Left renal pelvis (tissue), 4 donors: ENCODE data around the gene MTR. TPM values are rescaled to one million over a fixed set of nuclear protein-coding genes. Genes with fewer than 3 reads are reported as not detected.

ENCODE experiments used
- DNase-seq, 4 donors: peaks; one replicate each; pipeline ENCODE4 v3.0.0-alpha.2; 2013; ENCODE audit warnings: low read depth in 4 of 4, low spot score in 3 of 4
- polyA plus RNA-seq, 4 donors: library from polyadenylated mRNA; unstranded; fragments of 120-200 nt; gene quantifications; one replicate each; pipeline ENCODE4 v1.2.1, GENCODE V29; 2013; ENCODE audit not compliant: insufficient read length in 4 of 4

MTR gene
- 10 to 100 TPM; 18.3 to 39.9 (median 36.7) TPM for polyA plus RNA-seq

DNA sequence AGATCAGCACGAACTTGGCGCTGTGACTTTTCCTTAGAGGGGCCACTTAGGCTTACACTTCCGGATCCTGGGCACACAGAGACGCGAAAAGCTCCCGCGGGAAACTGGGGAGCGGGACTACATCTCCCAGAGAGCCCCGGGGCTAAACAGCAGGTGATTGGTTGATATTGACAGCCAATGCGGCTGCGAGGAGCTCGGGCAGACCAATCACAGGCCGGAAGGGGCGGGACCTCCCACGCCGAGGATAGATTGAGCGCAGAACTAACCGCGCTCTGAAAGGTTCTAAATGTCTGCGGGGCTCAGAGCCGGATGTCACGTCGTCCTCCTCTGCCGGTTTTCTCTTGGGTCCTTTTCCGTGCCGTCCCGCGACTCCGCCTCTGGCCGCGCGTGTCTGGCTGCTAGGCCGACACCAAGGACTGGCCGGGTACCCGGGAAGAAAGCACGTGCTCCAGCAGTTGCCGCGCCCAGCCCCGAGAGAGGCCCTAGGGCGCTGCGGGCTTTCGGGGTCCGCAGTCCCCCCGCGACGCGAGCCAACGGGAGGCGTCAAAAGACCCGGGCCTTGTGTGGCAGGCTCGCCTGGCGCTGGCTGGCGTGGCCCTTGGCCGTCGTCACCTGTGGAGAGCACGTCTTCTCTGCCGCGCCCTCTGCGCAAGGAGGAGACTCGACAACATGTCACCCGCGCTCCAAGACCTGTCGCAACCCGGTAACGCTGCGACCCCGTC lies at the start of gene MTR:
Gene MTR (plus strand): TSS at position 258 of the 722 bp plus-strand sequence. CDS start 412 bp downstream, at position 670.
- DNase-seq, result peak; percentile 93 to 96 (median 94)

DNA sequence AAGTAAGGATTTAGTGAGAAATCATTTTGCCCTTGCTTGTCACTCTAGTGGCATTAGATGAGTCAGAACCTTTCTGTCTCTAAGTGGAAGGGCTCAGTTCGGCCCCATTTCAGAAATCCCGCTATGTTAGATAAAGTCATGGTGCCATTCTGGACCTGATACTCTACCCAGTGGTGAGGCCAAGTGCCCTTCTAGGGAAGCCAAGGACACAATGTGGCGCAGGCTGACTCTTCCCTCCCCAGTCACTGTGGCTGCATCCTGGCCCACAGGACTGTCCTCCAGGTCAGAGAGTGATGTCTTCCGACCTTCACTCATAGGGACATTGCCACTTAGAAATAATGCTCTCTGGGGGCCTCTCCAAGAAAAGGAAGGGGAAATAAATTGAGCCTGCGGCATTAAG lies 48.3 kb upstream of the MTR start:
- DNase-seq, result no peak

DNA sequence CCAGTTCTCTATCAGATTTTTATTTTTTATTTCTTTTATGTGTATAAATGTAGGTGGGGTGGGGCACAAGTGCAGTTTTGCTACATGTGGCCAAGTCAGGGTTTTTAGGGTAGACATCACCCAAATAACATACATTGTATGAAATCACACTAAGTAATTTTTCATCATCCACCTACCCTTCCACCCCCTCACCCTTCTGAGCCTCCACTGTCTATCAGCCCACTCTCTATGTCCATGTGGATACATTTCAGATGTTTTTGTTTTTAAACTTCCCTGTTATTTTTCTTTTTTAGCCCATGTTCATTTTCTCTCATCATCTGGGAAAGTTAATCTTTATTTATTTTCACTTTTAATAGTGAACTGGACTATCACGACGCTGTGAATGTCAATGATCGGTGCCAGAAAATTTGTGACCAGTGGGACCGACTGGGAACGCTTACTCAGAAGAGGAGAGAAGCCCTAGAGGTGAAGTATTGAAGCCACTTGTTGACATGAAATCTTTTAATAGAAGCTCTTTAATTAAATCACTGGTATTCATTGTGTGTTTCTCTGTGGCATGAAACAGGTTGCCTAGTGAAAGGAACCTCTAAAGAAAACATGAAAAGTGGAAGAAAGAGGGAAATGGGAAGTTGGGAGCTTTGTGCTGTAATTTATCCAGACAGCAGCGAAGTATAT lies 47.6 kb upstream of the MTR start:
- no peak for DNase-seq

DNA sequence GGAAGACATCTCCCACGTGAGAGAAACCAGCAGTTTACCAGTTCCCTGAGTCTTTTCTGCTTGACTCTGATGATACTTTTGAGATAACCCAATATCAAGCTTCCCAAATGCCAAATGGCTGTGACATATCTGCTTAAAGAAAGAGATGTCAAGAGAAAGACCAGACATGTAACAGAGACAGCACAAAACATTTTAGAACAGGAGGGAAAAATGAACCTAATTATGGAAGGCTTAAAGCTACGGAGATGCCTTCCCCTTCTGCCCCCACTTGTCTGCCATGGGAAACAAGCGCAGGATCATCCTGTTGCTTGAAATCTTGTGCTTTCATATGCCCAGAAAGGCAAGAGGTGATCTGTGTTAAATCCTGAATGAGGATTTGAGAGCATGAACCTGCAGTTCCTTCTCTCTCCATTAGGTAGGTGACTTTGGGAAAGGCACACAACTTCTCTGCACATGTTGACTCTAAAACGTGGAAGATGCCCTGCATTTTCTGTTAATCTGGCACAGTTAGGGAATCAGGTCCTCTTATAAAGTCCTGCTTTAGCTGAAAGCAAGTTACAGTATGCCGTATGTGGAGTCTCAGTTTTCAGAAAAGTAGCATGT lies 46.7 kb upstream of the MTR start:
- DNase-seq, result no peak

DNA sequence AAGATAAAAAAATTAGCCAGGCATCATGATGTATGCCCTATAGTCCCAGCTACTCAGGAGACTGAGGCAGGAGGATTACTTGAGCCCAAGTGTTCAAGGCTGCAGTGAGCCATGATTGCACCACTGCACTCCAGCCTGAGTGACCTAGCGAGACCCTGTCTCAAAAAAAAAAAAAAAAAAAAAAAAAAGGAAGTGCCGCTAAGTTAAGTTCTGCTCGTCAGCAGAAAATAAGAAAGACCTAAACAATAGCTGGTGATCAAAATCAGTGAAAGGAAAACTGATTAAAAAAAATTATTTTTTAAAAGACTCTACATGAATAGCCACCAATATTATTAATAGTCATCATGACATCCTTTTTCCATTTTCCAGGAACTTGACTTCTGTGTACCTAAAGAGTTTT lies 44.2 kb upstream of the MTR start:
- DNase-seq, result no peak

DNA sequence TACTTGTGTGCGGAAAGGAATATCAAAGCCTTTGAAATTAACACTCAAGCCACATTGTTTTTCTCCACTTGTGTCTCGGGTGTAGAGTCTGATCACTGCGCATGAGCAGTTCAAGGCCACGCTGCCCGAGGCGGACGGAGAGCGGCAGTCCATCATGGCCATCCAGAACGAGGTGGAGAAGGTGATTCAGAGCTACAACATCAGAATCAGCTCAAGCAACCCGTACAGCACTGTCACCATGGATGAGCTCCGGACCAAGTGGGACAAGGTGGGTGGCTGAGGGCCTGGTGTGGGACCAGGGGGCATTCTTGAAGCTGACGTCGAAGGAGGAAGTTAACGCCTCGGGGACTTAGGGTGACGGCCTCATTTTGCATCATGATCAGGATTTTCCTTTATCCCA lies 43.7 kb upstream of the MTR start:
- DNase-seq, result no peak

DNA sequence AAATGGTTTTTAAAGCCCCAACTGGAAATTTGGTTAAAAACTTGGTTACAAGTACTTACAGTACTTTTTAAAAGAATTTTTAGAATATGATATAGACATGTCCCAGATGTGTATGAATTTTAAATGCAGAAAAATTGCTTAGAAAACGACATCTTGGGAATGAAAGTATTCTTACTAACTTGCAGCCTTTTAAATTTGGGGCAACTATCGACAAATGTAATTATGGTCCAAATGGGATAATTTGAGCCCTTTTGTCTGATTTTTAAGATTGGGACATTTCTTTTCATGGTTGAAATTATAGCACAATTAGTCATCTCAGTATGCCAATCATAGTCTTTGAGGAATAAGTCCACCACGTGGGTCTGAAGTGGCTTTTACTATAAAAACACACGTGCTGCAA lies 43.2 kb upstream of the MTR start:
- no peak for DNase-seq

DNA sequence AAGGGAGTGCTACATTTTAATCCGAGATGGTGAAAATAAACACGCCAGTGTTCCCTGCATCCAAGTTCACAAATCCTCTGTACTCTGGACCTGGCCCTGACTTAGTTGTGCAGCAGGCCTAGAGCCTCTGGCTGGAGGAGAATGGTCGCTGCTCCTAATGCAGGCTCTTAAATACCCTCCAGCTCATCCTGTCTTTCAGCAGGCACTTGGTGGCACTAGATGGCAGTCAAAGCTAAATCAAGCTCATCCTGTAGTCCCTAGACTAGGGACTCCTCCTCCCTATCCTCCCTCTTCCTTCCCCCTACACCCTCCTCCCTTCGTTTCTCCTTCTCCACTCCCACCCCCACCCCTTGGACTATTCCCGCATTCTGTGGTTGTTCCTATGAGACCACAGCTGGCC lies 41.6 kb upstream of the MTR start:
- peak in 1 of 4 donors; percentile 14 for DNase-seq

DNA sequence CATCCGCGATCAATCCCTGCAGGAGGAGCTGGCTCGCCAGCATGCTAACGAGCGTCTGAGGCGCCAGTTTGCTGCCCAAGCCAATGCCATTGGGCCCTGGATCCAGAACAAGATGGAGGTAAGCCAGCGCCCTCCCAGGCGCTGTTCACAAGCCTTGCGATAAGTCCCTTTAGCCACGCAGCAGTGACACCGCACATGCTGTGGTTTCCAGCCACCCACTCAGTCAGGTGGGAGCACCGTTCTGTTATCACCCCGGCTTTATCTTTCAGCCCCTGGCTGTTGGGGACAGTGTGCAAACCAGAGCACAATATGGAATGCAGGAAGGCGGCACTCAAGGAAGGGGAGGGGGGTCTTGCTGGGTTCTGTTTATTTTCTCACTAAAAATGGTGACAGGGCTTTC lies 41.1 kb upstream of the MTR start:
- DNase-seq, result no peak

DNA sequence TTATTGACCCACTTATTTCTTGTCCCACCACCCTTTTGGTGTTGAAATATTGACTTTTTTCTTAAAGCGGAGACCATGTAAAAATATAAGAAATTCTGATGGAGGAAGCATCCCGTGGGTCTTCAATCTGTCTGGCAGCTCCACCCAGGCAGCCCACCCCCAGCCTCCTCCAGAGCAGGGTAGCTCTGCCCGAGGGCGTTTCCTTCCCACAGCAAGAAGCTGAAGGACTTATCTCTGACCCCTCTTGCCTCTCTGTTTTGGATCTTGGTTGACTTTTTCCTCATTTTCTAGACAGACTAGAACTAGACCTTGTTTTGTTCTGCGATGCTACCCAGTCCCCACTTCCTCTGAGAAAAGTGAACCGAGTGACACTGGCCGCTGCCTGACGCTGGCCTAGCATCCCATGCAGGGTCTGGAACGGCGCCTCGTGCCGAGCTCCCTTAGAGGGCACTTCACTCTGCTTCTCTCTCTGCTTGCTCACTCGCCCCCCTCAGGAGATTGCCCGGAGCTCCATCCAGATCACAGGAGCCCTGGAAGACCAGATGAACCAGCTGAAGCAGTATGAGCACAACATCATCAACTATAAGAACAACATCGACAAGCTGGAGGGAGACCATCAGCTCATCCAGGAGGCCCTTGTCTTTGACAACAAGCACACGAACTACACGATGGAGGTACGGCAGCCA lies 40.4 kb upstream of the MTR start:
- no peak for DNase-seq

DNA sequence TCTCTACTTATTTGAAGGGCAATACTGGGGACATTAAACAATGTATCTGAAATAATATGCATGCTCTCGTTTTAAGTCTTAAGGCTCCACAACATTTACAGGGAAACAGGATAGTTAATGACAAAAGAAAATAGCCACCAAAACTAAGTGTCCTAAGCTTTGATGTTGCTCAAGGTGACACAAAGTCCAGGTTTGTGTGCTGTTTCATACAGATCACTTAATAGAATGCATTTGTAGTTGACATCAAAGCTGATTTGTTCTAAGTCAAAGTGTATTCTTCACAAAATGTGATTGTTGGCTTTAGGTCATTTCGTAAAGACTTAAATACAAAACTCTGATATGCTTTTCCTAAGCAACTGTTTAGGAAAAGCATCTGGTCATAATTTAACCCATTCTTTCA lies 37.5 kb upstream of the MTR start:
- DNase-seq, result no peak

DNA sequence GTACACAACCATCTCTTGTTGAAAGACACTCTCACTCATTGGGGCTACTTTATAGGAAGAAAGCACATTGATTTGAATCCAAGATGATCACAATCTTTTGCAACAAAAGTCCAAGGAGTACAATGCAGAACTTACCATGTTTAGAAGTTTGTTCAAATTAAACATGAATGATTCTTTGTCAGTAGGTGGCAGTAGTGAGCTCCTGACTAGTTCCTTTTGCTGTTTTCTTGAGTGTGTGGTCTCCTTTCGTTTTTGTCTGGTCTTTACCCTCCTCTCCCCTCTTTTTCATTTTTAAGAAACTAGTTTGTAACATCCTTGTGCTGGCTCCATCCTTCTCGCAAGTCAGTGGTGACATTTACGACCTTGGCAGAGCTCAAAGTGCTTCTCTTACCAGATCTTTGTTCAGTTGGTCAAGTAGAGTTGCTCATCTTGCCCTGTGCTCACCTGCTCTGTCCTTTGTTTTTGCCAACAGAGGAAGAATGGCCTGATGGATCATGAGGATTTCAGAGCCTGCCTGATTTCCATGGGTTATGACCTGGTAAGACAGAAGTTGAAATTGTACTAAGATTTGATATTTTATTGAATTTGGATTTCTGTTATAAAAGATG lies 35.7 kb upstream of the MTR start:
- DNase-seq, result no peak

DNA sequence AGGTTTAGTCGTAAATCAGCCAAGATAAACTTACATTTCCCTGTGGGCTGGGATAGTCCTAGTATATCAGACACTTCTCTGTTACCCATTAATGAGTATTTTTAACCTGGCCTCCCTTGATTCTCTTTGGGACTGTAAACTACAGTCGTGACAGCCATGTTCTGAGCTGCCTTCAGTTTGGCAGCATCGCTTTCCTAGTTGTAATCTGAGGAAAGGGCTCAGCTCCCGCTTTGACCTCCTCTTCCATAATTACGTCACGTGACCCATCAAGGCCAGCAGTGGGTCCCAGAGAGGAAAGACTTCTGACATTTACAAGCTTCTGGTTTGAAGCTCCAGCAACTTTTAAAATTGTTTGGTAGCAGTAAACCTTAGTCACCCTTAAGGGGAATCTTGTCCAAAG lies 34.6 kb upstream of the MTR start:
- DNase-seq, result peak in 1 of 4 donors; percentile 22

DNA sequence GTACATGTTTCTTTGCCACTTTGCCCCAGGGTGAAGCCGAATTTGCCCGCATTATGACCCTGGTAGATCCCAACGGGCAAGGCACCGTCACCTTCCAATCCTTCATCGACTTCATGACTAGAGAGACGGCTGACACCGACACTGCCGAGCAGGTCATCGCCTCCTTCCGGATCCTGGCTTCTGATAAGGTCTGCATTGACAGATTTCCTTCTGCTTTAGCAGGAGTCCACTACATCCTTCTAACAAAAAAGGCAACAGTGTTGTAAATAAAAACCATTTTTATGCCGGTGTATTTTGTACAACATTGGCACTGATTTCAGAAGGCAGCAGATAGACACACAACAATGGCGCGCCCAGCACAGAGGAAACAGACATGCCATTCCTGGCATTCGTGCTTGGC lies 34.1 kb upstream of the MTR start:
- no peak for DNase-seq

DNA sequence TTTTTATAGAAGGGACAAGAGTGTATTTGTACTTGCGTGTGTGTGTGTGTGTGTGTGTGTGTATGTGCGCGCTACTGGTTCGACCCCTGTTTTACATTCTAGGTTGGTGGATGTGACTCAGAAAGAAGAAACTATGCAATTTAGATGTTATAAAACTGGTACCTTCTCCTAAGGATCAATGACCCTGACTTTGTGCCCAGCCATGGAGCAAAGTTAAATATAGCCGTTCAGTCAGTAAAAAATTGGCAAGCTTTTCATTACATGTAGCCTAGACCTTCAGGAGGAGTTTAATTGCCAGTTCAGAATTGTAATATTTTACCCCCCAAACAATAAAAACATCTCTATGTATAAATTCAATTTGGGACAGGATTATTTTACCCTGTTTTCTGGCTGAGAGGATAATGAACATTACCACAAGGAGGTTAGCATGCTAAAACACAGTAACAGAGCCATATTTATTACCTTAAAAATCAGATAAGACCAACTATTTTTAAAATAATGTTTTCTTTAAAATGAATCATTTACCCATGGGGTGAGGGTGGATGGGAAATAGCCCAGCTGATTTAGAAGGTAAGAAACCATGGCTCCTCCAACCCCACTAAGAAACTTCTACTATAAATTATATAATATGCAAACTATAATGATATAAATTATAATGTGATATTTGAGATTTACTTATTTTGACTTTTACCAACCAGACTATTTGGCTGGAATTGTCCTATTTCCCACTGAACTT lies 33.5 kb upstream of the MTR start:
- DNase-seq, result no peak

DNA sequence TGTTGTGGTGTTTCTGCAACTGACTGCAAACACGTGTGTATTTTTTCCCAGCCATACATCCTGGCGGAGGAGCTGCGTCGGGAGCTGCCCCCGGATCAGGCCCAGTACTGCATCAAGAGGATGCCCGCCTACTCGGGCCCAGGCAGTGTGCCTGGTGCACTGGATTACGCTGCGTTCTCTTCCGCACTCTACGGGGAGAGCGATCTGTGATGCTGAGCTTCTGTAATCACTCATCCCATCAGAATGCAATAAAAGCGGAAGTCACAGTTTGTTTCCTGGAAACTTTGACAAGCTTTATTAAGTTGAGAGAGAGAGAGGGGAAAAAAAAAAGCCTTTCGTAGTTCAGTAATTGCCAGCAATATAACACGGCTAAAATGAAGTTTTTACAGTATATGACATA lies 32.7 kb upstream of the MTR start:
- no peak for DNase-seq

DNA sequence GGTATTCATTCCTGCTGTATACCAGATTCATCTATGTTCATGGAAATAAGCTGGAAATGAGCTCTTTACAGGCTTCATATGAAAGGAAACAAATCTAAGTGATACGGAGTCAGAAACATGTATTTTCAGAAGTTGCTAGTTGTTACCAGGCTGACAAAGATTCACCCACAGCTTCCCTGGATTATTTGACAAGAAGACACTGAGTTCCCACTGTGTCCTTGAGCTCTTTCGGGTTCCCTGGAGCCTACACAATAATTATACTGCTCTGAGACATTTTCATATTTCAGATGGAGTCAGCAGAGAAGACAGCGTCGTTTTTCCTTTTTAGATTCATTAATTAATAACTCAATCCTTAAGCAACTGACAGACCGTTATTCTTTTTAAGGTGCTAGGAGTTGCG lies 29.3 kb upstream of the MTR start:
- DNase-seq, result no peak

DNA sequence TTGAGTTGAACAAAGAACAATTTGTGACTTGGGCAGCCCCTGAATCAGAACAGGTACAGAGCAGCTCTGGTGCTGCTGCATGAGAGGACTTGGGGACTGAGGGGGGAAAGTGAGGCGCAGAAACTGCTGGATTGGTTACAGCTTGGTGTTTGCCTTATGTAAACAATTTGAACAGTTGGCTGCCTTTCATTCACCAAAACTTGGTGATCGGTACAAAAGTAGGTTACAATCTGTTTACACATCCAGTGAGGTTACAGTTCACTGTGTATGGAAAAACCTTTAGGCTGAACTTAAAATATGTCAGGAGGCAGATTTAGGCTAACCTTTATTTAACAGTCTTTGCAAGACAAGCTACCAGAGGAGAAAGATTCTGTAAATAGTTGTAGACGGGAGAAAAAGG lies 28.6 kb upstream of the MTR start:
- DNase-seq, result no peak

DNA sequence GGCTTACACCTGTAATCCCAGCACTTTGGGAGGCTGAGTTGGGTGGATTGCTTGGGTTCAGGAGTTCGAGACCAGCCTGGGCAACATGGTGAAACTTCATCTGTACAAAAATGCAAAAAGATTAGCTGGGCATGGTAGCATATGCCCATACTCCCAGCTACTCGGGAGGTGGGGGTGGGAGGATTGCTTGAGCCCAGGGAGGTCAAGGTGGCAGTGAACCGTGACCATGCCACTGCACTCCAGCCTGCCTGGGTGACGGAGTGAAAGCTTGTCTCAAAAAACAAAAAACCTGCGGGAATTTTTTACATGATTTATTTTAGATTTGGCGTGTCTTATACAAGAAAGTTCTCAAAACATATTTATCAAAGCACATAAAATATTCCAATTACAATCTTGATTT lies 27.8 kb upstream of the MTR start:
- no peak for DNase-seq

DNA sequence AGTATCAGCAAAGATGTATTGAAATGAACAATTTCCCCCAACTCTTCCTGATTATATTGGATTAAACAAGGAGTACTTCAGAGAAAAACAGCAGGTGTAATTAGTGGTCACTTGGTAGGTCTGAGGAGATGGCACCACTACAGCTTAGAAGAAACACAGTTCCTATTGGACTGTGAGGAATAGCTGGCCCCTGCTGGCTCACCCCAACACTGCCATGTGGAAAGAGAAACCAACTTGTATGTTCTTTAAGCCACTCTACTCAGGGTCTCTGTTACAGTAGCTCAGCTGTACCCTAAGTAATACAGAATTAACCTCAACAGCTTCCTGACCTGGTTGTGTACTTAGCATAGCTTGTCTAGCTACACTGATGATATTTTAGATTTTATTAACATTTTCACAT lies 26.5 kb upstream of the MTR start:
- DNase-seq, result no peak
